ENCODE measurements around the gene UQCC5.

Gene UQCC5

DNA sequence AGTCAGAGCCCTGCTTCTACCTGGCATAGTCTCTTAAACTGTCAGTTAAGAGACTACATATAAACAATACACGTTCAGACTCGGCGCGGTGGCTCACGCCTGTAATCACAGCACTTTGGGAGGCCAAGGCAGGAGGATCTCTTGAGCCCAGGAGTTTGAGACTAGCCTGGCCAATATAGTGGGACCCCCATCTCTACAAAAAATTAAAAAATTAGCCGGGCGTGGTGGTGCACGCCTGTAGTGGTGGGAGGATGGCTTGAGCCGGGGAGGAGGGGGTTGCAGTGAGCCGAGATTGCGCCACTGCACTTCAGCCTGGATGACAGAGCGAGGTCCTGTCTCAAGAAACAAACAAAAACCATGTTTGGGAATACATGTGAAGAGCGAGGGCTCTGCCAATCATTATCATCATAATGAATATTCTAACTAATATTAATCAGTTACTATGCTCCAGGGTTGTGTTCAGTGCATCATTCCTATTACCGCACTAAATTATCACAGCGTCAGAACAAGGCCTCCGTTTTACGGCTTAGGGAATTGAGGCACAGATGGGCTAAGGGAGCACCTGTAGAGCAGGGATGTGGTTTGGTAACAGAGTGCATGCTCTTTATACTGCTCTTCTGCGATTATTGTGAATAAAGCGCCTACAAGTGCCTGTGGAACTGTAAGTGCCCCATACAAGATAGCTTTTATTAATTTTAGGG, 844 bp upstream of the UQCC5 start:
- no peak for DNase-seq

GRCh38 chr3:52536112-52536368, 365 bp upstream of the UQCC5 start:
- no peak for DNase-seq

- no peak for DNase-seq
These were observed 788 bp downstream of the UQCC5 start for GRCh38 chr3:52537165-52537620.

- DNase-seq: no peak
These were observed 1.5 kb downstream of the UQCC5 start for GRCh38 chr3:52537726-52538421.

- DNase-seq: no peak
These were observed 2.7 kb downstream of the UQCC5 start for GRCh38 chr3:52539010-52539653.

GRCh38 chr3:52541050-52541449, 4.6 kb downstream of the UQCC5 start:
- DNase-seq: no peak

GRCh38 chr3:52544937-52545336, 8.5 kb downstream of the UQCC5 start:
- no peak for DNase-seq

GRCh38 chr3:52546111-52546901, 9.9 kb downstream of the UQCC5 start:
- DNase-seq: no peak

- DNase-seq: no peak
These were observed 10.7 kb downstream of the UQCC5 start for GRCh38 chr3:52547143-52547542.

DNA sequence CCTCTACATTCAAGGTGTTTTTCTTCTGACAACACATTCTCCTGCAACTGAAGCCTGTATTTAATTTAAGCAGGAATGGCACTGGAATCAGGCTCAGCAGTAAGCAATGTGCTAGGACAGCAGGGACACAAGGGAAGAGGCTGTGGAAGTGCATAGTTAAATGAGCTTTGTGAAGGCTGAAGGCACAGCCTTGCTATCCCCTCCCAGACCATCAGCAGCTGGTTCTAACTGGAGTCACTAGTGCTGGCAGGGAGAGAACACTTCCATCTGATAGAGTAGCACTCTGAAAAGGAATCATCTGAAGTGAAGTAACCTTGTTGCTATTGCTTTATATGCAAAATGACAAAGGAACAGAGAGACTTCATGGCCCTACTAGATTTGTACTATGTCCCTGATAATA, 14.7 kb downstream of the UQCC5 start:
- DNase-seq: no peak

DNA sequence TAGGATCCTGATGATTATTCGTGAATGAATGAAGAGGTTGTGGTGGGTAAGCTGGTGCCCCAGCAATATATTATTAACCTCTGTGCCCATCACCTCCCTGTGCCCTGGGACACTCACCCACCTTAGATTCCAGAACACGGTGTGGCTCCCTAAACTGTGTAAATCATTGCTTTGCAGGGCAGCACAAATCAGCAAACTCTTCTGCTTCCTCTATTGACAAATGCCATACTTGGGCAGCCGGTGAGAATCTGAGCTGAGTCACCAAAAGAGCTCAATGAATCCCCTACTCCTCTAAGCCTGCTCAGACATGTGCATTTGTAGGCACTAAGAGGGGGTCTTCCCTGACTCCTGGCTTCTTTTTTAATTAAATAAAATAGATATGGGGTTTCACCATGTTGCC, 15.7 kb downstream of the UQCC5 start:
- no peak for DNase-seq

GRCh38 chr3:52554026-52554755, 17.8 kb downstream of the UQCC5 start:
- no peak for DNase-seq

DNA sequence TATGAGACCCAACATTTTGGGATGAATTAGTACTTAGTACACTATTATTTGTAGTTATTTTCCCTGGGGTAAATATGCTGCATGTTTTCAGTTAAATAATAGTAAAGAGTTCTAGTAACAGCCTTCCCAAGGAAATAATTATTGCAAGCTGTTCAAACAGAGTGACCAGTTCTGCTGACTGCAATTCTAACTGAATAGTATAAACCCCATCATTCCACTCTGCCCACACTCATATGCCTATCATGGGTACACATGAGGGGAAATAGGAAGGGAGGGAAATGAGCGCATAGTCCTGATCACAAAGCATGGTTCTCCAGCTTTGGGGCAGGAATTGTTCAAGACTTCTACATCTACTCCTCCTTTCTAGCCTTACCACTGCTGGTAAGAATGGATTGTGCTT, 18.7 kb downstream of the UQCC5 start:
- no peak for DNase-seq

DNA sequence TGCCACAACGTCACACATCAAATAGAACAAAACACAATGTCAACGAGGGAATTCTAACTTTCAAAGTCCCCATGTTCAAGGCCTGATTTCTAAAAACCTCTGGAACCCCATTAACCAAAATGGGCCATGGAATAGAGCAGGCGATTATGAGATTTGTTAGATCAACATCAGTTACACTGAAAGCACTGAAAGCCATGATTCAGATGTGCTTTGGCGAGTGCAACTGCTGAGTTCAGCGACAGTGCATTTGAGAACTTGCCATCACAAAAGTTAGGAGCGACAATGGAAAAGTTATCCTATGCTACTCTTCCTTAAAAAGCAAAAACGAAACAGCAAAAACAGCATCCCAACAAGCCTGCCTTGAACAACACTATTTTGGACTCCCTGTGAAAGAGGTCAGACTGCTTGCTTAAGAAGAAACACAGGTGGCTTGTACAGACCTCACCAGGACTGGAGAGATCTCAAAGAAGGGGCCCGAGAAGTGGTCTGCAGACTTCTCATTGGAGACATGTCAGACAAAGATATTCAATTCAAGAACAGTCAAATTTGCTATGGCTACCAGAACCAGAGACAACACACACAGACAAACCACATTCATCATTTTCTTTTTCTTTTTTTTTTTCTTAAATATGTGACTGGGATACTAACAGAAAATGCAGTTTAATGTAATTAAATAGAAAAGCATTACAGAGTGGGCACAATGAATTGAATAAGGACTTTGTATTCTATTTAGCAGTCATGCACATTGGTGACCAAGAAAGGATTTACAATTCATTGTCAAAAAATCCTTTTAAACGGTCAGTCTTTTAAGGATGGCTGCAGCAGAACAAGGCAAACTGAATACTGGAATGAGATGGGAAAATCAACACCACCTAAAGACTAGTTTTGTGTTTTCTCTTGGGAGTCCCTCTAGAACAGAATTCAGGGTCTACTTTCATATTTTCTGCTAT, 20.9 kb downstream of the UQCC5 start:
- no peak for DNase-seq

DNA sequence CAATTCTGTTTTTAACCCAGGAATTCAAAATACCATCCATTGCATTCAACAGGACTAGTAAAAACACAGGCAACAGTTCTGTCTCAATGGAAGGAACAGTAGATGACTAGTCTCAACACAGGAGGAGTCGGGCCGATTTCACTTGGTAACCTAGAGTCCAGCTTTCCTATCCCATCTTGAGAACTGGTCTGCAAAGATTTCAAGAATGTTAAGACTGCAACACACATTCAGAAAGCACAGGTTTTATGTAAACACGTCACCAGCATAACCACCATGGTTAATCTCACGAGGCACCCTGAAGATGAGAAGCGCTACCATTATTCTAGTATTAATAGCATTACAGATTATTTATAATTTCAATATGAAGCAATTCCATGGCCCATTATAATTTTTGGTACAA, 22.0 kb downstream of the UQCC5 start:
- DNase-seq: no peak

DNA sequence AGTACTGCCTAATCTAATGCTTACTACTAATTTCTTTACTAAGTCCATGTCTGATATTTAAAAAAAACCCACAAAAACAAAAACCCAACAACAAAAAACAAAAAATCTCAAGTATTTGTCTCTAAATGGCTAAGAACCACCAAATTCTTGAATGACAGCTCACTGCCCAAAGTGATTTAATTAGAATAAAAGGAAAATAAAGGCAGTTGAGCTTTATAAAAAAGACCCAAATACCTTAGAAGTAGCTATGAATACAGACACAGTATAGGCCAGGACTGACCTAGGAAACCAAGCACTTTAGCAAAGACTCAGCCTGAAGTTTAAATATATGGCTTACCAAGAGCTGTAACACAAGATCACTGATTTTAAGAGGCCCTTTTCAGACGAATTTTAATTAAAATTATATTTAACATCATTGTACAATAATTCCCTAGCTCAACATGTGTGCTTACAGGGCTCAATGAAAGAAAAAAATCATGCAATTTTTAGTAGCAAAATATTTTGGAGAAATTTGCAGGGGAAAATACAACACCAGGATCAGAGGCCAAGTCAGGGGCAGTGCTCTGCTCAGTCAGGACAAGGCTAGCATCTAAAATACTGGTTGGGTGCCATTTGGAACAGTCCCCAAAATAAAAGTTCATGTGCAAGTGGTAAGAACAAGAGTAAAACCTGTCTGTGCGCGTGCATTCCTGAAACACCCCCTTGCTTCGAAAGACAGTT, 24.8 kb downstream of the UQCC5 start:
- DNase-seq: no peak

- DNase-seq: no peak
These were observed 27.6 kb downstream of the UQCC5 start for GRCh38 chr3:52563984-52564383.

DNA sequence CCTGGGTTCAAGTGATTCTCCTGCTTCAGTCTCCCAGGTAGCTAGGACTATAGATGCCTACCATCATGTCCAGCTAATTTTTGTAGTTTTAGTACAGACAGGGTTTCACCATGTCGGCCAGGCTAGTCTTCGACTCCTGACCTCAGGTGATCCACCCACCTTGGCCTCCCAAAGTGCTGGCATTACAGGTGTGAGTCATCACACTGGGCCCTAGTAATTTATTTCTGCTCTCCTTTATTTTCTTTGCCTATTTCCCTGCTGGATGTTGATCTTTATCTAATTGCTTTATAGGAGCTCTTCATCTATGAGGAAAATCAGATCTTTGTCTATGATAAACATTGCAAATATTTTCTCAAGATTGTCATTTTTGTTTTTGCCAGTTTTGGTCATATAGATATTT, 31.7 kb downstream of the UQCC5 start:
- DNase-seq: no peak

DNA sequence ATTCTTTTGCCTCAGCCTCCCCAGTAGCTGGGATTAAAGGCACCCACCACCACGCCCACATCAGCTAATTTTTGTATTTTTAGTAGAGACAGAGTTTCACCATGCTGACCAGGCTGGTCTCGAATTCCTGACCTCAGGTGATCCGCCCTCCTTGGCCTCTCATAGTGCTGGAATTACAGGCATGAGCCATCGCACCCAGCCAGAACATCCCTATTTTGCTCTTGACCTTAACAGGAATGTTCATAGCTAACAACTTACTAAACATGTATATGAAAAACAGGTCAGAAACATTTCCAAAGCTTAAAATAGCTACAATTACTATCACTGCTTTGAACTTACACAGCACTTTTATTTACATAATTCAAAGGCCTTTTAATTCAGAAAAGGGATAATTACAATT, 33.7 kb downstream of the UQCC5 start:
- no peak for DNase-seq

GRCh38 chr3:52572221-52572620, 35.8 kb downstream of the UQCC5 start:
- DNase-seq: no peak

Data from NCI-H526 treated with DMSO at 0.1 percent for 48 hours (cell line).